ENCODE results near the gene CST4. TPM values are rescaled to one million over a fixed set of nuclear protein-coding genes. Genes with fewer than 3 reads are reported as not detected.
A peak's percentile ranks its signal among the peaks of the same experiment; 100 is the strongest.

Gene CST4
- total RNA-seq, 1 donor from 2014 or later: not detected

DNA sequence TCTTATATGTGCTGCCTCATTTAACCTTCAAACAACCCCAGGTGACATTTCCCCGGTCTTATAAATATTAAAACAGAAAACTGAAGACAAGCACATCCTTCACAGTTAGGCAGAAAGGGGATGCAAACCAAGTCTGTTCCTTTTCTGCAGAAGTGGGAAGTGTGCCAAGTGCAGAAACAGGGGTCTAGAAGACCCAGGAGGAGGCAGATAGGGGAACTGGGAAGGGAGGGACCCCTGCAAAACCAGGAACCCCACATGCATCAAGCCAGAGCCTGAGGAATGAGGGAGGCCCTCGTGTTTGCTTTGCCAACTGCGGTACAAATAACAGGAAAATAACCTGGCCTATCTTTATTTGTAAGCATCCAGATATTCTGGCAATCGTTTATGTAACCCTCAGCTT is 34.1 kb downstream of the CST4 start:
- Mint-ChIP-seq H3K9me3 (ENCODE audit: unreplicated experiment) (no peaks in the 10 kb centered on the region), H3K27me3 (ENCODE audit: unreplicated experiment) (no peaks in the 10 kb centered on the region), H3K27ac (ENCODE audit: unreplicated experiment) (no peak overlapping the region), H3K36me3 (ENCODE audit: unreplicated experiment) (no peaks in the 10 kb centered on the region), H3K4me3 (ENCODE audit: unreplicated experiment) (no peak overlapping the region), H3K4me1 (ENCODE audit: unreplicated experiment) (peaks cover 20% of the 10 kb centered on the region)
- DNase-seq (ENCODE audit: extremely low spot score, unreplicated experiment): no peak
- TF ChIP-seq, protein P1, sequence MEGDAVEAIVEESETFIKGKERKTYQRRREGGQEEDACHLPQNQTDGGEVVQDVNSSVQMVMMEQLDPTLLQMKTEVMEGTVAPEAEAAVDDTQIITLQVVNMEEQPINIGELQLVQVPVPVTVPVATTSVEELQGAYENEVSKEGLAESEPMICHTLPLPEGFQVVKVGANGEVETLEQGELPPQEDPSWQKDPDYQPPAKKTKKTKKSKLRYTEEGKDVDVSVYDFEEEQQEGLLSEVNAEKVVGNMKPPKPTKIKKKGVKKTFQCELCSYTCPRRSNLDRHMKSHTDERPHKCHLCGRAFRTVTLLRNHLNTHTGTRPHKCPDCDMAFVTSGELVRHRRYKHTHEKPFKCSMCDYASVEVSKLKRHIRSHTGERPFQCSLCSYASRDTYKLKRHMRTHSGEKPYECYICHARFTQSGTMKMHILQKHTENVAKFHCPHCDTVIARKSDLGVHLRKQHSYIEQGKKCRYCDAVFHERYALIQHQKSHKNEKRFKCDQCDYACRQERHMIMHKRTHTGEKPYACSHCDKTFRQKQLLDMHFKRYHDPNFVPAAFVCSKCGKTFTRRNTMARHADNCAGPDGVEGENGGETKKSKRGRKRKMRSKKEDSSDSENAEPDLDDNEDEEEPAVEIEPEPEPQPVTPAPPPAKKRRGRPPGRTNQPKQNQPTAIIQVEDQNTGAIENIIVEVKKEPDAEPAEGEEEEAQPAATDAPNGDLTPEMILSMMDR (IDR thresholded peaks at IDR 0.05): no peak

DNA sequence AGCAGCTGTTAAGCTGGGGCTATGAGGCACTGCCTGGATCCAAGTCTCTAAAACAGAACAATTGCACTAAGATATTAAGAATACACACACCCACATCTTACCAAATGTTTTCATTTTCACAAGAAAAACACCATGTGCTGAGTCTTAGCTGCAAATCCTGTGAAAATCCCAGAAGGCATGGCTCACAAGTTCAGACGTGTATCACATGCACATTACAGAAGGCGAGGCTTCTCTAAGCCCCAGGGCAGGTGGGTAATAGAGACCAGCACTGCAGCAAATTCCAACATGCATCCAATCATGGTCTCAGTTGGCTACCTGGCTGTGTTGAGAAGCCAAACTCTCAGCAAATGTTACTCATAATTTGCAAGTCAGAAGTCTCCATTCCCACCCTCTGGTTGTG is 34.8 kb downstream of the CST4 start:
- no peak overlapping the region for H3K27ac Mint-ChIP-seq (ENCODE audit: unreplicated experiment)
- no peak for DNase-seq (ENCODE audit: extremely low spot score, unreplicated experiment)
- no peaks in the 10 kb centered on the region for H3K36me3 Mint-ChIP-seq (ENCODE audit: unreplicated experiment)
- no peaks in the 10 kb centered on the region for H3K27me3 Mint-ChIP-seq (ENCODE audit: unreplicated experiment)
- H3K9me3 Mint-ChIP-seq (ENCODE audit: unreplicated experiment): peaks cover 1% of the 10 kb centered on the region
- TF ChIP-seq, protein P1 (IDR thresholded peaks at IDR 0.05): no peak
- peaks cover 15% of the 10 kb centered on the region for H3K4me1 Mint-ChIP-seq (ENCODE audit: unreplicated experiment)
- H3K4me3 Mint-ChIP-seq (ENCODE audit: unreplicated experiment): no peak overlapping the region

DNA sequence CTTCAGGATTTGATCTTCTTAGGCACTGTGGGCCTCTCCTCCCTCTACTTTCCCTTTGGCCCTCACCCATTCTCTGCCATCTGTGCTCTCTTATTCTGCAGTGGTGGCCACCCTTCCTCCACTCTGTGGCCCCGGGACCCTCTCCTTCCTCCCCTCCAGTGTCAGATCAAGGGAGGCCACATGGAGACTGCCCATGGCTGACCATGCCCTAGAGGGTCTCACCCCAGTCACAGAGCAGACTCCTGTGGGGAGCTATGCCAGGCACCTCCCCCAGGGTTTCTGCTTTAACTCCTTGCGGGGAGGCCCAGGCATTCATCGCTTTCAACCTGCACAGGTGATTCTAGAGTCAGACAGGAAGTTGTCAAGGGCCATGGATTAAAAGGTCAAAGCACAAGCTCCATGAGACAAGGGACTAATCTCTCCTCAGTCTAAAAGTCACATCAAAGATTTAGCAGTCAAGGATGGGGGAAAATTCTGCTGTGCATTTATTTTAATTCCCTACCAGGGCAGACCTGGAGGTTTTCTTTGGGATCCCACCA is 35.4 kb downstream of the CST4 start:
- H3K4me3 Mint-ChIP-seq (ENCODE audit: unreplicated experiment): no peak overlapping the region
- H3K9me3 Mint-ChIP-seq (ENCODE audit: unreplicated experiment): peaks cover 3% of the 10 kb centered on the region
- H3K4me1 Mint-ChIP-seq (ENCODE audit: unreplicated experiment): peaks cover 15% of the 10 kb centered on the region
- no peaks in the 10 kb centered on the region for H3K27me3 Mint-ChIP-seq (ENCODE audit: unreplicated experiment)
- no peak overlapping the region for H3K27ac Mint-ChIP-seq (ENCODE audit: unreplicated experiment)
- no peaks in the 10 kb centered on the region for H3K36me3 Mint-ChIP-seq (ENCODE audit: unreplicated experiment)
- peak; percentile 72 for DNase-seq (ENCODE audit: extremely low spot score, unreplicated experiment)
- TF ChIP-seq, protein P1 (IDR thresholded peaks at IDR 0.05): no peak

DNA sequence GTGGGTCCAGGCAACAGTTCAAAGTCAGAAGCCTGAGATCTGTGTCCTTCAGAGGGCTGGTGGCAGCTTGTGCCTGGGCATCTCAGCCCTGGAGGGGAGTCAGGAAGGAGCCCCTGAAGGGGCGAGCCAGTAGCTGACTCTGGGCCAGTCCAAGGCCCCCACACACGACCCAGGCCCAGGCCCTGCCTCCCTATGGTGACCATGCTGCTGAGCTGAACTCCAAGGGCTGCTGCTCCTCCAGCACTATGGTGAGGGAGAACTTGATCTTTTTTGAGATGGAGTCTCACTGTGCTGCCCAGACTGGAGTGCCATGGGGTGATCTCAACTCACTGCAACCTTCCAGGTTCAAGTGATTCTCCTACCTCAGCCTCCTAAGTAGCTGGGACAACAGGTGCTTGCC is 35.9 kb downstream of the CST4 start:
- TF ChIP-seq, protein P1 (IDR thresholded peaks at IDR 0.05): no peak
- H3K4me3 Mint-ChIP-seq (ENCODE audit: unreplicated experiment): no peak overlapping the region
- H3K9me3 Mint-ChIP-seq (ENCODE audit: unreplicated experiment): peaks cover 3% of the 10 kb centered on the region
- peak; percentile 70 for DNase-seq (ENCODE audit: extremely low spot score, unreplicated experiment)
- no peaks in the 10 kb centered on the region for H3K27me3 Mint-ChIP-seq (ENCODE audit: unreplicated experiment)
- H3K27ac Mint-ChIP-seq (ENCODE audit: unreplicated experiment): no peak overlapping the region
- peaks cover 17% of the 10 kb centered on the region for H3K4me1 Mint-ChIP-seq (ENCODE audit: unreplicated experiment)
- H3K36me3 Mint-ChIP-seq (ENCODE audit: unreplicated experiment): no peaks in the 10 kb centered on the region

DNA sequence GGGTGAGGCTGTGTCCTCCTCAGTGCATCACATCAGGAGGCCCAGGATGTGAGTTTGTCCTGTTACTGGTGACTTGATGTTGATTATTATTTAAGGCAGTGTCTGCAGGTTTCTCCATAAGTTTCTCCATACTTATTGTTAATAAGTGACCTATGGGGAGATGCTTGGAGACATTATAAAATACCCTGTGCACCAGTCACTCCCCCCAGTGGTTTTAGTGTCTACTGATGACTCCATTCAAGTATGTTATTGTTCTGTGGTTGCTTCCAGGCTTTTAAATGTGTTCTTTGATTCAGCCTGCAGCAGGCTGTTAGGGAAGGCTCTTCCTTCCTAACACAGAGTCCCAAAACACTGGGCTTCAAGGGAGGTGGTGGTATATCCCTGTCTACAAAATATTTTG is 36.5 kb downstream of the CST4 start:
- Mint-ChIP-seq H3K4me1 (ENCODE audit: unreplicated experiment) (peaks cover 17% of the 10 kb centered on the region), H3K9me3 (ENCODE audit: unreplicated experiment) (peaks cover 3% of the 10 kb centered on the region), H3K27me3 (ENCODE audit: unreplicated experiment) (no peaks in the 10 kb centered on the region), H3K4me3 (ENCODE audit: unreplicated experiment) (no peak overlapping the region), H3K27ac (ENCODE audit: unreplicated experiment) (no peak overlapping the region), H3K36me3 (ENCODE audit: unreplicated experiment) (no peaks in the 10 kb centered on the region)
- no peak for DNase-seq (ENCODE audit: extremely low spot score, unreplicated experiment)
- TF ChIP-seq, protein P1 (IDR thresholded peaks at IDR 0.05): no peak
